Heart left ventricle (tissue), 13 donors: ENCODE measurements around the gene KLHL20.

Source experiments
- POLR2A ChIP-seq, 2 donors: fragments of 450-650 bp; IDR thresholded peaks; one replicate each; pipeline ENCODE4 v1.6.1; 2017; ENCODE audit warnings: antibody characterized with exemption in 2 of 2, mild to moderate bottlenecking in 2 of 2, moderate library complexity in 2 of 2
- TF ChIP-seq, protein P1 (sequence below), 12 donors: fragments of 200-600 bp; sonication (generic) in 4 of 12; IDR thresholded peaks; one replicate each; pipeline versions ENCODE4 v1.5.0 to v1.8.0; 2018 to 2022; ENCODE audit warnings: antibody characterized with exemption in 12 of 12, mild to moderate bottlenecking in 5 of 12
- donor health status: ischemic (EF 13 %, LVEDD 7.1; RV severe dilation, severe dysfunction).
- donor health status: DM: no; HTN: yes; CAD: no.
- donor health status: DM: no; HTN: no; CAD: no.
- donor health status: ischemic (EF 25% LVEDD 6.9; RV normal size, moderate dysfunction).
- donor health status: ischemic (EF 25% LVEDD 5.7; RV mildly dilated, moderate dysfunction).
- donor health status: ischemic (EF 35%, LVEDD 5.7; RV mildly dilated, moderate dysfunction).
- donor health status: nonischemic (EF 11% LVEDD 7.7; RV severe dilation, severe dysfunction).
- donor health status: DM: yes; HTN: yes; CAD: no.
- donor health status: PGD.
- donor health status: ischemic (EF 29% LVEDD 5.4; RV normal size, mild dysfunction).
- donor health status: nonischemic (EF 23%, LVEDD 6.1; RV moderate dilation, normal function).

DNA sequence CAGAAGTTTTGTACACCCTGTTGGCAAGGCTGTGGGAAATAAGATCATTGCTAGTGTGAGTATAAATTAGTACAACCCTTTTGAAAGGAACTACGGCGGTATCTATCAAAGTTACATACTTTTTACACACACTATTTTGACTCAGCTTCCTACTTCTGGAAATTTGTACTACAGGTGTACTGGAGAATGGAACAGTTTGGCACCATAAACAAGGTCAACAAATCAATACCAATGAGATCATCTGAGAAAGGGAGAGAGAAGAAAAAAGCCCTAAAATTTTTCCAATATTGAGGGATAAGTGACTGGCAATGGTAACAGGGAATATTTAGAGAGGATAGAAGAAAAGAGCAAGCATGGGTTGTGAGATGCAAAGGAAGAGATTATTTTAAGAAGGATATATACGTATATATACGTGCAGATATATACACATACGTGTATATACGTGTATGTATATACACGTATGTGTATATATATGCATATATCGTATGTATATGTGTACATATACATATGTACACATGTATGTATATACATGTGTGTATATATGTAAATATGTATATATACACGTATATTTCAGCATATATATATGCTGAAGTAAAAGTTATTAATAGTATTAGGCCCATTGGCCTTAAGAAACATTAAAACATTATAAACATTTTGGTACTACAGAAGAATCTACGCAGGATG lies 27.6 kb downstream of the KLHL20 start:
- TF ChIP-seq, protein P1, sequence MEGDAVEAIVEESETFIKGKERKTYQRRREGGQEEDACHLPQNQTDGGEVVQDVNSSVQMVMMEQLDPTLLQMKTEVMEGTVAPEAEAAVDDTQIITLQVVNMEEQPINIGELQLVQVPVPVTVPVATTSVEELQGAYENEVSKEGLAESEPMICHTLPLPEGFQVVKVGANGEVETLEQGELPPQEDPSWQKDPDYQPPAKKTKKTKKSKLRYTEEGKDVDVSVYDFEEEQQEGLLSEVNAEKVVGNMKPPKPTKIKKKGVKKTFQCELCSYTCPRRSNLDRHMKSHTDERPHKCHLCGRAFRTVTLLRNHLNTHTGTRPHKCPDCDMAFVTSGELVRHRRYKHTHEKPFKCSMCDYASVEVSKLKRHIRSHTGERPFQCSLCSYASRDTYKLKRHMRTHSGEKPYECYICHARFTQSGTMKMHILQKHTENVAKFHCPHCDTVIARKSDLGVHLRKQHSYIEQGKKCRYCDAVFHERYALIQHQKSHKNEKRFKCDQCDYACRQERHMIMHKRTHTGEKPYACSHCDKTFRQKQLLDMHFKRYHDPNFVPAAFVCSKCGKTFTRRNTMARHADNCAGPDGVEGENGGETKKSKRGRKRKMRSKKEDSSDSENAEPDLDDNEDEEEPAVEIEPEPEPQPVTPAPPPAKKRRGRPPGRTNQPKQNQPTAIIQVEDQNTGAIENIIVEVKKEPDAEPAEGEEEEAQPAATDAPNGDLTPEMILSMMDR (IDR thresholded peaks at IDR 0.05) = no peak
- TF ChIP-seq POLR2A (IDR thresholded peaks at IDR 0.05) = no peak
